Stimulated activated CD4-positive, alpha-beta T cell treated with anti-CD3 and anti-CD28 coated beads, Interleukin-15, amount 100 ng/mL, for 48 hours (primary cell): ENCODE results near the gene ITGAL.
A peak's percentile ranks its signal among the peaks of the same experiment; 100 is the strongest.
"Not testable (repeated sequence)": the region's sequence is repeated elsewhere in the genome, so short reads cannot be mapped to it uniquely, and the experiment has no call there.

Experiments used
- DNase-seq, 2 donors: peaks; one replicate each; pipeline ENCODE4 v3.0.0-alpha.2; 2020; ENCODE audit warnings: low read depth in 2 of 2

Gene ITGAL

GRCh38 chr16:30457743-30458560 is 14.6 kb upstream of the ITGAL start:
- no peak for DNase-seq

GRCh38 chr16:30458561-30459394 is 13.8 kb upstream of the ITGAL start:
- DNase-seq: peak; percentile 85 to 89

GRCh38 chr16:30459456-30459855 is 13.1 kb upstream of the ITGAL start:
- no peak for DNase-seq

- not testable (repeated sequence) for DNase-seq
These were observed 11.1 kb upstream of the ITGAL start for GRCh38 chr16:30461426-30461825.

- DNase-seq: no peak
These were observed 8.5 kb upstream of the ITGAL start for GRCh38 chr16:30464078-30464477.

GRCh38 chr16:30470170-30470512 is 2.4 kb upstream of the ITGAL start:
- no peak for DNase-seq

- DNase-seq: no peak
These were observed 1.9 kb upstream of the ITGAL start for GRCh38 chr16:30470632-30470995.

- peak in 1 of 2 donors; percentile 59 for DNase-seq
These were observed 910 bp downstream of the ITGAL start for GRCh38 chr16:30473231-30474073.

GRCh38 chr16:30474074-30474452 is 1.5 kb downstream of the ITGAL start:
- no peak for DNase-seq

- DNase-seq: no peak
These were observed 2.1 kb downstream of the ITGAL start for GRCh38 chr16:30474684-30475083.

- DNase-seq: no peak
These were observed 4.4 kb downstream of the ITGAL start for GRCh38 chr16:30476991-30477390.

GRCh38 chr16:30477773-30478172 is 5.2 kb downstream of the ITGAL start:
- not testable (repeated sequence) for DNase-seq

- DNase-seq: no peak
These were observed 6.4 kb downstream of the ITGAL start for GRCh38 chr16:30478766-30479478.

- no peak for DNase-seq
These were observed 8.8 kb downstream of the ITGAL start for GRCh38 chr16:30481381-30481780.

GRCh38 chr16:30482366-30482765 is 9.8 kb downstream of the ITGAL start:
- DNase-seq: no peak

GRCh38 chr16:30484887-30485286 is 12.3 kb downstream of the ITGAL start:
- no peak for DNase-seq

- no peak for DNase-seq
These were observed 13.4 kb downstream of the ITGAL start for GRCh38 chr16:30485818-30486436.

GRCh38 chr16:30488764-30489605 is 16.4 kb downstream of the ITGAL start:
- no peak for DNase-seq

- DNase-seq: no peak
These were observed 17.7 kb downstream of the ITGAL start for GRCh38 chr16:30490210-30490609.

- DNase-seq: no peak
These were observed 18.7 kb downstream of the ITGAL start for GRCh38 chr16:30491229-30491628.
